ENCODE results near the gene POLA1. TPM values are rescaled to one million over a fixed set of nuclear protein-coding genes. Genes with fewer than 3 reads are reported as not detected.

The POLA1 gene
- total RNA-seq, 6 experiments from 2014 or later: 2.0 to 4.5 (median 2.8) TPM

GRCh38 chrX:25016938-25017598 is 323.4 kb downstream of the POLA1 start:
- WGBS (ENCODE audit: insufficient coverage, low coverage, low lambda C conversion rate, missing lambda C conversion rate): 18% methylated on average over 12 of the region's 17 CpGs
- TF ChIP-seq CTCF (IDR thresholded peaks at IDR 0.05): no peak
- TF ChIP-seq POLR2A (IDR thresholded peaks at IDR 0.05): no peak
- H3K36me3 ChIP-seq: no peaks in the 10 kb centered on the region
- no peak for DNase-seq
- H3K4me3 ChIP-seq: no peak overlapping the region
- no peaks in the 10 kb centered on the region for H3K4me1 ChIP-seq
- intact Hi-C loops (cut with DNase I): no loop called here
- H3K27ac ChIP-seq: no peak overlapping the region
- ATAC-seq: no peak
- no peaks in the 10 kb centered on the region for H3K9me3 ChIP-seq
- H3K27me3 ChIP-seq: peaks cover 0 to 53% of the 10 kb centered on the region in 2 donors

DNA sequence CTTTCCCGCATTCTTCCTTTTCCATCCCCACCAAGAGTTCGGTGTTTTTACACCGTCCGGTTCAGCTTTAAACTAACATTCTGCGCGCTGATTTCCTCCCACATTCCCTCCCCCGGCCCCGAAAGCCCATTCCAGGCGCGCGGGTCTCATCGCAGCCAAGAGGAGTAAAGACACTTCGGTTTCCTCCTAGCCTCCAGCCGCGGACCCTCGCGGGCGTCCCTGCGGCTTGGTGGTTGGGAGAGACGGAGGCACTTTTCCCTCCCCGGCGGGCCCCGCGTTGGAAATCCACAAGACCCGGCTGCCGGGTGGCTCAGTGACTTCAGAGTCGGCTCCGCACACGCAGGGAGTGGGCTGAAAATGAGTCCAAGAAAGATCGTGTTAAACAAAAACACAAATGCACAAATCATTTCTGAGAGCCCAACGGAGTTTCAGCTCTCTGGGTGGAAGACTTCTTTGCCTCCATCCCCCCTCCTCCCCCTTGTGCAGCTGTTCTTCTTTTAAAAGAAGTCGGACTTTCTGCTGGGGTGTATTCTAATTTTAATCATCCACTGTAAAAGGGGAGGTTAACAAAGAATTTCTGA is 324.0 kb downstream of the POLA1 start:
- no peak for TF ChIP-seq POLR2A (IDR thresholded peaks at IDR 0.05)
- no peak for TF ChIP-seq CTCF (IDR thresholded peaks at IDR 0.05)
- Histone ChIP-seq H3K9me3 (no peaks in the 10 kb centered on the region), H3K4me3 (no peak overlapping the region), H3K27me3 (peaks cover 0 to 51% of the 10 kb centered on the region in 2 donors), H3K36me3 (no peaks in the 10 kb centered on the region), H3K4me1 (no peaks in the 10 kb centered on the region), H3K27ac (no peak overlapping the region)
- intact Hi-C loops (cut with DNase I): no loop called here
- DNase-seq (no peak), ATAC-seq (no peak)
- WGBS (ENCODE audit: insufficient coverage, low coverage, low lambda C conversion rate, missing lambda C conversion rate): 17% methylated on average over 27 of the region's 32 CpGs

- intact Hi-C loops (cut with DNase I): no loop called here
- Histone ChIP-seq H3K36me3 (no peaks in the 10 kb centered on the region), H3K9me3 (no peaks in the 10 kb centered on the region), H3K27ac (no peak overlapping the region), H3K4me1 (no peaks in the 10 kb centered on the region), H3K4me3 (no peak overlapping the region), H3K27me3 (peaks cover 0 to 54% of the 10 kb centered on the region in 2 donors)
- no peak for DNase-seq
- WGBS (ENCODE audit: insufficient coverage, low coverage, low lambda C conversion rate, missing lambda C conversion rate): 12% methylated on average over 3 of the region's 3 CpGs
- no peak for TF ChIP-seq POLR2A (IDR thresholded peaks at IDR 0.05)
- no peak for TF ChIP-seq CTCF (IDR thresholded peaks at IDR 0.05)
- ATAC-seq: no peak
These were observed 325.0 kb downstream of the POLA1 start for GRCh38 chrX:25018682-25019081.

DNA sequence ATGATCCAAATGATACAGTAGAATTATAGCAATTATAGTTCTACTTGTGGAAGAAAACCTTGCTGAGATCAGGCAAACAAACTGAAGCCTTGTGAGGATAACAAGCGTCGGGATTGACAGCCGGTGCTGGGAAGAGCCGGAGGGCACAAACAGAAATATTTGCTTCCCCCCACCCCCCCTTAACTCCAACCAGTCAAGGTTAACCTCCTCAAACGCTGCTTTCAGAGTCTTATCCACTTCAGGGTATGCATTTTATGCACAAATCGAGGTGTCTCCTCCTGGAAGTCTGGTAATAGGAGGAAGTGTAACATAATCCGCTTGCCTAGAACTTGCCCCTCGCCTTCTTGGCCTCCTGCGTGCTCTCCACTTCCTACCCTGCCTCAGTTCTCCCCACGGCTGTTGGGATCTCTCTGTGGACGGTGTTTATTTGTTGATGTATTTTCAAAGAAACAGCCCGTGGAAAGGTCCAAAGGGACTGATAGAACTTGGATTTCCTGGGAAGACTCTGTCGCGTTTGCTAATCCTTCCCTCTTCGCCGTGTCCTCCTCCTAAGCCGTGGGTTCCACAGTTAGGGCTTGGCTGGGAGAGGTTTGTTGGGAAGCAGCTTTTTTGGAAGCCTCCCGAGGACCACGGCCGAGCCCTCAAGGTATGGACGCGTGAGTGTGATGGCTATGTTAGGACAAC is 326.1 kb downstream of the POLA1 start:
- no peak overlapping the region for H3K4me3 ChIP-seq
- WGBS (ENCODE audit: insufficient coverage, low coverage, low lambda C conversion rate, missing lambda C conversion rate): 11% methylated on average over 13 of the region's 22 CpGs
- intact Hi-C loops (cut with DNase I): no loop called here

More for the DNA sequence above, 326.1 kb downstream of the POLA1 start:
- ATAC-seq (no peak), DNase-seq (no peak)
- H3K4me1 ChIP-seq: no peaks in the 10 kb centered on the region
- peaks cover 0 to 44% of the 10 kb centered on the region in 2 donors for H3K27me3 ChIP-seq
- no peak overlapping the region for H3K27ac ChIP-seq
- no peaks in the 10 kb centered on the region for H3K9me3 ChIP-seq
- no peak for TF ChIP-seq CTCF (IDR thresholded peaks at IDR 0.05)
- H3K36me3 ChIP-seq: no peaks in the 10 kb centered on the region
